ENCODE measurements around the gene BTAF1.

BTAF1 gene

DNA sequence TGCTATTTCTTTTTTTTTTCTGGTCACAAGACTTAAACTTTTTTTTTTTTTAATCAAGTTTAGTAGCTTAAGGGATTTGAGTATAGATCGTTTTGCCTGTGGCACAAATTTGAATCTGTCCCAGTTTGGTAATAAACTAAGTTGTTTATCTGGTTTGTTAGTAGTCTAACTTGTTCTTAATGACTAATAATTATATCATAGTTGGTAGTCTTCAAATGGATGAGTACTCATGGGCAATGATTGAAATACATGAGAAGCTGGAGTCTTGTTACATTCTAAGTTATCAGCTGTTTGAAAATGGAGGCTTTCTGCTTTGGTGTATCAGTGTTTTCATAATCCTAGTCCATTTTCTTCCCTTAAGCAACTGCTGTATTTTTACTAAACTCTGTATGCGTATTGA lies 12.3 kb downstream of the BTAF1 start:
- H3K27me3 ChIP-seq (ENCODE audit: insufficient read depth, poor library complexity, severe bottlenecking): no peaks in the 10 kb centered on the region
- DNase-seq (ENCODE audit: low read depth in 1 of 2, low spot score in 1 of 2): no peak
- H3K27ac ChIP-seq (replicated peaks): no peak overlapping the region
- H3K4me3 ChIP-seq (replicated peaks; ENCODE audit: insufficient read depth, low read length): no peak overlapping the region
- no peak for TF ChIP-seq SPI1 (IDR thresholded peaks at IDR 0.05; ENCODE audit: borderline replicate concordance, low read depth)
- no peak for TF ChIP-seq POLR2AphosphoS5 (IDR thresholded peaks at IDR 0.05; ENCODE audit: low read depth)

GRCh38 chr10:91939653-91940052 lies 16.1 kb downstream of the BTAF1 start:
- TF ChIP-seq GABPA (IDR thresholded peaks at IDR 0.05; ENCODE audit: low read depth): no peak
- TF ChIP-seq REST (IDR thresholded peaks at IDR 0.05; ENCODE audit: insufficient replicate concordance, low read depth): no peak
- no peak for TF ChIP-seq SPI1 (IDR thresholded peaks at IDR 0.05; ENCODE audit: borderline replicate concordance, low read depth)
- TF ChIP-seq POLR2AphosphoS5 (IDR thresholded peaks at IDR 0.05; ENCODE audit: low read depth): no peak
- TF ChIP-seq CTCF (IDR thresholded peaks at IDR 0.05; ENCODE audit: insufficient read depth, low read length): no peak
- no peaks in the 10 kb centered on the region for H3K27me3 ChIP-seq (ENCODE audit: insufficient read depth, poor library complexity, severe bottlenecking)

DNA sequence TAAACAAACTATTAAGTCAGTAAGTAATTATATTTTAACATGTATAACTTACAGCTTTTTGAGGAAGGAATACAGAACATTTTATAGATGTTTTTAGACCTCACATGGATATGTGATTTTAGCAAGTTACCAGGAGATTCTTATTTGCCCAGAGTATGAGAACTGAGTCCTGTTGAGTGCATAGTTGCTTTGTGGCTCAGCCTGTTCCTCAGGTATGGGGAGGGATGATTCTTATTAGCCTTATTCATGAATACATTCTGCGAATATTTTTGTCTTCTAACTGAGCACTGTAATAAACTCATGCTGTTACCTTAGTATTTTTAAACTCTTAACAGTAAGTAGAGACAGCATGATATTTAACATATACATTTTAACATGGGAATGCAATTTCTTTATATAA lies 17.9 kb downstream of the BTAF1 start:
- TF ChIP-seq REST (IDR thresholded peaks at IDR 0.05; ENCODE audit: insufficient replicate concordance, low read depth) (no peak), GABPA (IDR thresholded peaks at IDR 0.05; ENCODE audit: low read depth) (no peak), SPI1 (IDR thresholded peaks at IDR 0.05; ENCODE audit: borderline replicate concordance, low read depth) (no peak), CTCF (IDR thresholded peaks at IDR 0.05; ENCODE audit: insufficient read depth, low read length) (no peak), POLR2AphosphoS5 (IDR thresholded peaks at IDR 0.05; ENCODE audit: low read depth) (no peak)
- no peak overlapping the region for H3K27ac ChIP-seq (replicated peaks)
- H3K27me3 ChIP-seq (ENCODE audit: insufficient read depth, poor library complexity, severe bottlenecking): no peaks in the 10 kb centered on the region
- no peak overlapping the region for H3K4me3 ChIP-seq (replicated peaks; ENCODE audit: insufficient read depth, low read length)
- DNase-seq (ENCODE audit: low read depth in 1 of 2, low spot score in 1 of 2): no peak

More at GRCh38 chr10:91939653-91940052, 16.1 kb downstream of the BTAF1 start:
- no peak overlapping the region for H3K4me3 ChIP-seq (replicated peaks; ENCODE audit: insufficient read depth, low read length)
- DNase-seq (ENCODE audit: low read depth in 1 of 2, low spot score in 1 of 2): no peak
- no peak overlapping the region for H3K27ac ChIP-seq (replicated peaks)

- Histone ChIP-seq H3K27me3 (ENCODE audit: insufficient read depth, poor library complexity, severe bottlenecking) (no peaks in the 10 kb centered on the region), H3K4me3 (replicated peaks; ENCODE audit: insufficient read depth, low read length) (no peak overlapping the region), H3K27ac (replicated peaks) (no peak overlapping the region)
- DNase-seq (ENCODE audit: low read depth in 1 of 2, low spot score in 1 of 2): no peak
- TF ChIP-seq POLR2AphosphoS5 (IDR thresholded peaks at IDR 0.05; ENCODE audit: low read depth) (no peak), GABPA (IDR thresholded peaks at IDR 0.05; ENCODE audit: low read depth) (no peak), REST (IDR thresholded peaks at IDR 0.05; ENCODE audit: insufficient replicate concordance, low read depth) (no peak), CTCF (IDR thresholded peaks at IDR 0.05; ENCODE audit: insufficient read depth, low read length) (no peak), SPI1 (IDR thresholded peaks at IDR 0.05; ENCODE audit: borderline replicate concordance, low read depth) (no peak)
Measured at GRCh38 chr10:91944880-91945630, 21.5 kb downstream of the BTAF1 start.

All from HL-60 (cell line).